ENCODE measurements around the gene TMEM212.

DNA sequence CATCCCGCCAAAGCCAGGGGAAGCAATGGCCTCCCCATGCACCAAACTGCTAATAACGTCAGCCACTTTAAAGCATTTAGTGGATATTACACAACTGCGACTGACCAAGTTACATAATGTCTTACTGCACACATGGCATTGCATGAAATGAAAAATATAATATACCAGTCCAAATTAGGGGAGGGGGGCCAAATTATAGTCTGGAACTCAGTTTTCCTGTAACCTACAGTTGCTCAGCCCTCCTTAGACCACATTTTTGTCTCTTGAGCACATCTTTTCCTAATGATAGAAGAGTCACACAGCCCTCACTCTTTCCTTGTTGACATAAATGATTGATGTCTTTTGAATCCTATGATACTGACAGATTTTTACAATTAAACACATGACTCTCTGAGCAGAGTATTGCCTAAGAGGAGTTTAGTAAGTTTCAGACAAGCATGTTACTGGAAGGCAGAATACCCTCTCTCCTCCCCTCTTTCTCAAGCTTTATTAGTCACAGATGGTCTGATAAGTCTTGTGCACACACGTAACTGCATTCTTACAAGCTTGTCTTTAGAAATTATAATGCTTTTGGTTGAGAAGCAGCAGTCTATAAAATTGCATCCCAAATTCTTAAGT, 31.7 kb upstream of the TMEM212 start:
- TF ChIP-seq, protein P1, sequence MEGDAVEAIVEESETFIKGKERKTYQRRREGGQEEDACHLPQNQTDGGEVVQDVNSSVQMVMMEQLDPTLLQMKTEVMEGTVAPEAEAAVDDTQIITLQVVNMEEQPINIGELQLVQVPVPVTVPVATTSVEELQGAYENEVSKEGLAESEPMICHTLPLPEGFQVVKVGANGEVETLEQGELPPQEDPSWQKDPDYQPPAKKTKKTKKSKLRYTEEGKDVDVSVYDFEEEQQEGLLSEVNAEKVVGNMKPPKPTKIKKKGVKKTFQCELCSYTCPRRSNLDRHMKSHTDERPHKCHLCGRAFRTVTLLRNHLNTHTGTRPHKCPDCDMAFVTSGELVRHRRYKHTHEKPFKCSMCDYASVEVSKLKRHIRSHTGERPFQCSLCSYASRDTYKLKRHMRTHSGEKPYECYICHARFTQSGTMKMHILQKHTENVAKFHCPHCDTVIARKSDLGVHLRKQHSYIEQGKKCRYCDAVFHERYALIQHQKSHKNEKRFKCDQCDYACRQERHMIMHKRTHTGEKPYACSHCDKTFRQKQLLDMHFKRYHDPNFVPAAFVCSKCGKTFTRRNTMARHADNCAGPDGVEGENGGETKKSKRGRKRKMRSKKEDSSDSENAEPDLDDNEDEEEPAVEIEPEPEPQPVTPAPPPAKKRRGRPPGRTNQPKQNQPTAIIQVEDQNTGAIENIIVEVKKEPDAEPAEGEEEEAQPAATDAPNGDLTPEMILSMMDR (optimal IDR thresholded peaks at IDR 0.05 in 1 of 3, IDR thresholded peaks at IDR 0.05 in 1 of 3, conservative IDR thresholded peaks at IDR 0.05 in 1 of 3; ENCODE audit: extremely low read depth in 1 of 3, insufficient read depth in 2 of 3, low read length in 3 of 3) = no peak
- TF ChIP-seq EZH2 (IDR thresholded peaks at IDR 0.05; ENCODE audit: low read length) = no peak
